K562 (cell line): Measurements from ENCODE around the gene BAHD1. TPM values are rescaled to one million over a fixed set of nuclear protein-coding genes. Genes with fewer than 3 reads are reported as not detected.
A peak's percentile ranks its signal among the peaks of the same experiment; 100 is the strongest.

Source experiments
- BRCA1 ChIP-seq, 2 experiments: fragments of 450-650 bp in 1 of 2; sonication (generic) in 1 of 2; formaldehyde crosslinking in 1 of 2; IDR thresholded peaks; 2 replicates each; pipeline versions ENCODE4 v1.5.0 to v1.6.1; 2017 to 2020; ENCODE audit warnings: mild to moderate bottlenecking in 1 of 2, missing genetic modification reagents in 1 of 2
- C11orf30 ChIP-seq: fragments of 450-650 bp; IDR thresholded peaks from 2 replicates; pipeline ENCODE4 v1.6.1; 2016; ENCODE audit warnings: low read depth, mild to moderate bottlenecking
- CHD2 ChIP-seq: IDR thresholded peaks from 2 replicates; pipeline ENCODE4 v1.6.1; 2011; ENCODE audit warnings: low read depth, low read length
- HEY1 ChIP-seq: fragments of 250-450 bp; sonication (Bioruptor Pico); IDR thresholded peaks from 2 replicates; pipeline ENCODE4 v1.5.0; 2020; ENCODE audit warnings: mild to moderate bottlenecking, moderate library complexity, borderline replicate concordance
- HOXB6 ChIP-seq: fragments of 250-450 bp; sonication (Bioruptor Pico); IDR thresholded peaks from 2 replicates; pipeline ENCODE4 v1.5.1; 2022; ENCODE audit warnings: mild to moderate bottlenecking, borderline replicate concordance
- MLLT1 ChIP-seq, 2 experiments: fragments of 450-650 bp; IDR thresholded peaks; 2 replicates each; pipeline ENCODE4 v1.6.1; 2016
- RB1 ChIP-seq: fragments of 450-650 bp; IDR thresholded peaks from 2 replicates; pipeline ENCODE4 v1.6.1; 2017; ENCODE audit warnings: low read depth, mild to moderate bottlenecking
- RBFOX2 ChIP-seq: fragments of 200-400 bp; formaldehyde crosslinking; IDR thresholded peaks from 2 replicates; pipeline ENCODE4 v1.6.1; 2017; ENCODE audit warnings: low read depth, mild to moderate bottlenecking, low read length, moderate library complexity
- RBM25 ChIP-seq: fragments of 200-400 bp; formaldehyde crosslinking; IDR thresholded peaks from 2 replicates; pipeline ENCODE4 v1.6.1; 2018; ENCODE audit warnings: low read length, low read depth, moderate library complexity; ENCODE audit not compliant: severe bottlenecking
- SMAD2 ChIP-seq: fragments of 150-350 bp; IDR thresholded peaks from 2 replicates; pipeline ENCODE4 v1.6.1; 2014; ENCODE audit warnings: low read depth, mild to moderate bottlenecking, low read length
- TEAD1 ChIP-seq, 2 experiments: fragments of 450-650 bp in 1 of 2; sonication (generic) in 1 of 2; formaldehyde crosslinking; IDR thresholded peaks; 2 replicates each; pipeline versions ENCODE4 v1.4.0 to v1.8.0; 2020 to 2022; ENCODE audit warnings: mild to moderate bottlenecking in 2 of 2, missing genetic modification reagents in 1 of 2
- TSC22D4 ChIP-seq: fragments of 450-650 bp; IDR thresholded peaks from 2 replicates; pipeline ENCODE4 v1.6.1; 2016; ENCODE audit warnings: missing genetic modification characterization, missing biosample characterization, control low read depth
- WHSC1 ChIP-seq: IDR thresholded peaks from one replicate; pipeline ENCODE4 v1.6.1; 2012; ENCODE audit warnings: low read length, control low read depth, inconsistent platforms
- ZNF224 ChIP-seq: sonication (generic); formaldehyde crosslinking; IDR thresholded peaks from 2 replicates; pipeline ENCODE4 v1.8.0; 2022; ENCODE audit warnings: mild to moderate bottlenecking, missing genetic modification reagents
- ZNF407 ChIP-seq: fragments of 450-650 bp; IDR thresholded peaks from 2 replicates; pipeline ENCODE4 v1.6.1; 2016; ENCODE audit warnings: low read depth
- ZNF655 ChIP-seq: fragments of 250-450 bp; sonication (Bioruptor Pico); IDR thresholded peaks from 2 replicates; pipeline ENCODE4 v1.5.0; 2021
- ZNF79 ChIP-seq: fragments of 250-450 bp; sonication (Bioruptor Pico); IDR thresholded peaks from 2 replicates; pipeline ENCODE4 v1.4.0; 2020; ENCODE audit warnings: low read depth, mild to moderate bottlenecking, moderate library complexity
- polyA plus RNA-seq, 8 experiments: library from polyadenylated mRNA; depleted of rRNA in 4 of 8; stranded (reverse) in 5 of 8; unstranded in 3 of 8; fragments of >200 nt; fragmentation: Nextera tagmentation in 2 of 8; fragmentation: Illumina TruSeq in 1 of 8; extraction: Ambion mirVana in 2 of 8; extraction: Trizol in 1 of 8; gene quantifications; 2 replicates each; pipeline versions ENCODE4 v1.2.1 to v1.2.3, GENCODE V29; 2011 to 2014; ENCODE audit warnings: inconsistent platforms in 1 of 8, missing spikeins in 1 of 8
- total RNA-seq, 7 experiments: library from RNA; depleted of rRNA in 6 of 7; stranded (reverse); fragments of >200 nt in 6 of 7; fragmentation: Illumina TruSeq in 2 of 7; extraction: Trizol in 2 of 7; gene quantifications; 2 replicates each; pipeline versions ENCODE4 v1.2.1 to v1.2.3, GENCODE V29; 2011 to 2021; ENCODE audit warnings: low replicate concordance in 1 of 7

The BAHD1 gene
- total and polyA plus RNA-seq, 9 of the 15 experiments (the other 6 are each of a cell fraction or from before 2014, with no cell fraction given): 0.55 to 38.5 (median 11.5) TPM

GRCh38 chr15:40436116-40436891 lies 4.4 kb upstream of the BAHD1 start (continued):
- TF ChIP-seq TEAD1 (CRISPR knock-in tag; IDR thresholded peaks at IDR 0.05): 0 out of 4 replicates have a peak, but pooled peaks of 1 of the 2 experiments have one; percentile 40
- no peak for TF ChIP-seq SMAD2
- TF ChIP-seq TSC22D4 (tag): no peak
- TF ChIP-seq CHD2: no peak; the same call in 1 of the 2 replicates
- TF ChIP-seq C11orf30: no peak
- no peak for TF ChIP-seq BRCA1 (IDR thresholded peaks at IDR 0.05)
- TF ChIP-seq BRCA1 (CRISPR knock-in tag; IDR thresholded peaks at IDR 0.05): no peak
- TF ChIP-seq HOXB6 (CRISPR knock-in tag): no peak
- TF ChIP-seq ZNF407: no peak
- TF ChIP-seq RBM25: no peak
- no peak for TF ChIP-seq MLLT1 (IDR thresholded peaks at IDR 0.05)
- no peak for TF ChIP-seq ZNF79 (CRISPR knock-in tag)
- no peak for TF ChIP-seq ZNF224 (CRISPR knock-in tag)
- peak; percentile 54 for TF ChIP-seq RBFOX2
- TF ChIP-seq WHSC1: no peak
- no peak for TF ChIP-seq HEY1 (CRISPR knock-in tag)
- no peak for TF ChIP-seq ZNF655
- no peak for TF ChIP-seq RB1
